IMR-90 (cell line): ENCODE measurements around the gene TMEM14C. TPM values are rescaled to one million over a fixed set of nuclear protein-coding genes. Genes with fewer than 3 reads are reported as not detected.
A peak's percentile ranks its signal among the peaks of the same experiment; 100 is the strongest.

Experiments
- ATAC-seq: fragments of 200-7000 bp; cut with Tn5 transposase; 2 replicates; pipeline ENCODE4 v1.9.1; 2020; ENCODE audit warnings: low read depth, mild to moderate bottlenecking, moderate library complexity
- BruUV-seq: library from RNA; stranded (reverse); fragments of 400-500 nt; replicated peaks from 2 replicates; lab custom pipeline; 2021; lab: Mats Ljungman, UMichigan
- CTCF ChIA-PET: fragments of 300-600 bp; formaldehyde crosslinking; extraction: SDS; loops from one replicate; lab custom pipeline; 2021; ENCODE audit warnings: antibody characterized with exemption; lab: Yijun Ruan, JAX
- POLR2A ChIA-PET: fragments of 300-600 bp; sonication (Branson Sonifier 250); formaldehyde crosslinking; loops from one replicate; lab custom pipeline; 2022; ENCODE audit warnings: antibody characterized with exemption; ENCODE audit not compliant: unreplicated experiment; lab: Charles Lee
- DNase-seq: peaks from one replicate; pipeline ENCODE4 v3.0.0; 2013
- H2AFZ ChIP-seq: replicated peaks from 2 replicates; pipeline ENCODE3; 2013; ENCODE audit warnings: low read length, mild to moderate bottlenecking; ENCODE audit not compliant: poor library complexity
- H2AK5ac ChIP-seq: 2 replicates; pipeline ENCODE4 v1.6.1; 2013; ENCODE audit warnings: low read depth, low read length, inconsistent platforms
- H2AK9ac ChIP-seq: replicated peaks from 2 replicates; pipeline ENCODE3; 2013; ENCODE audit warnings: mild to moderate bottlenecking, low read depth, low read length, moderate library complexity; ENCODE audit not compliant: poor library complexity
- H2BK120ac ChIP-seq: 2 replicates; pipeline ENCODE4 v1.6.1; 2013; ENCODE audit warnings: low read depth, low read length, inconsistent platforms
- H2BK15ac ChIP-seq: 3 replicates; pipeline ENCODE4 v1.6.1; 2013; ENCODE audit warnings: low read depth, low read length, inconsistent platforms
- H2BK20ac ChIP-seq: 2 replicates; pipeline ENCODE4 v1.6.1; 2013; ENCODE audit warnings: low read depth, mild to moderate bottlenecking, inconsistent platforms, low read length, moderate library complexity
- H2BK5ac ChIP-seq: 2 replicates; pipeline ENCODE4 v1.6.1; 2013; ENCODE audit warnings: mild to moderate bottlenecking, low read depth, low read length, inconsistent platforms; ENCODE audit not compliant: poor library complexity, severe bottlenecking
- H3K14ac ChIP-seq: replicated peaks from 2 replicates; pipeline ENCODE4 v1.6.1; 2013; ENCODE audit warnings: low read depth, low read length, inconsistent platforms
- H3K18ac ChIP-seq: 2 replicates; pipeline ENCODE4 v1.6.1; 2013; ENCODE audit warnings: low read depth, low read length, control low read depth
- H3K23ac ChIP-seq: 2 replicates; pipeline ENCODE4 v1.6.1; 2013; ENCODE audit warnings: low read depth, low read length, inconsistent platforms
- H3K27ac ChIP-seq: 2 replicates; pipeline ENCODE4 v1.5.1; 2013; ENCODE audit warnings: mild to moderate bottlenecking, control low read depth, low read length; ENCODE audit not compliant: insufficient read depth
- H3K27me3 ChIP-seq: 2 replicates; pipeline ENCODE4 v1.6.1; 2013; ENCODE audit warnings: low read length; ENCODE audit not compliant: control insufficient read depth, insufficient read depth
- H3K36me3 ChIP-seq: 2 replicates; pipeline ENCODE4 v1.6.1; 2013; ENCODE audit warnings: low read length, mixed read lengths; ENCODE audit not compliant: control insufficient read depth, insufficient read depth
- H3K4ac ChIP-seq: 2 replicates; pipeline ENCODE4 v1.6.1; 2013; ENCODE audit warnings: low read depth, low read length, inconsistent platforms
- H3K4me1 ChIP-seq: 2 replicates; pipeline ENCODE4 v1.6.1; 2013; ENCODE audit warnings: low read length, mixed read lengths; ENCODE audit not compliant: control insufficient read depth, insufficient read depth
- H3K4me2 ChIP-seq: 2 replicates; pipeline ENCODE4 v1.6.1; 2013; ENCODE audit warnings: low read depth, mild to moderate bottlenecking, control low read depth, low read length, moderate library complexity
- H3K4me3 ChIP-seq: 2 replicates; pipeline ENCODE4 v1.5.1; 2013; ENCODE audit warnings: low read depth, mild to moderate bottlenecking, control low read depth, low read length, moderate library complexity; ENCODE audit not compliant: insufficient read depth
- H3K56ac ChIP-seq: 2 replicates; pipeline ENCODE4 v1.6.1; 2013; ENCODE audit warnings: low read length, inconsistent platforms; ENCODE audit not compliant: insufficient read depth; ENCODE audit errors: extremely low read depth
- H3K79me1 ChIP-seq, 2 experiments: 2 replicates each; pipeline ENCODE4 v1.6.1; 2013; ENCODE audit warnings: low read length in 2 of 2, inconsistent platforms in 1 of 2, low read depth in 1 of 2
- H3K9ac ChIP-seq: 2 replicates; pipeline ENCODE4 v1.6.1; 2013; ENCODE audit warnings: low read depth, low read length, control low read depth
- H3K9me1 ChIP-seq: 2 replicates; pipeline ENCODE4 v1.6.1; 2013; ENCODE audit warnings: low read length, inconsistent platforms; ENCODE audit not compliant: insufficient read depth
- H3K9me3 ChIP-seq: 2 replicates; pipeline ENCODE4 v1.6.1; 2013; ENCODE audit warnings: low read length; ENCODE audit not compliant: control insufficient read depth, insufficient read depth
- H4K20me1 ChIP-seq: 2 replicates; pipeline ENCODE4 v1.6.1; 2013; ENCODE audit warnings: low read length, inconsistent platforms; ENCODE audit not compliant: insufficient read depth
- H4K5ac ChIP-seq: 2 replicates; pipeline ENCODE4 v1.6.1; 2013; ENCODE audit warnings: mild to moderate bottlenecking, low read depth, low read length, control low read depth
- H4K8ac ChIP-seq, 2 experiments: 2 replicates each; pipeline ENCODE4 v1.6.1; 2013; ENCODE audit warnings: low read depth in 2 of 2, low read length in 2 of 2, control low read depth in 1 of 2, inconsistent platforms in 1 of 2
- H4K91ac ChIP-seq: 2 replicates; pipeline ENCODE4 v1.6.1; 2013; ENCODE audit warnings: low read depth, low read length, inconsistent platforms; ENCODE audit not compliant: insufficient read depth
- BHLHE40 ChIP-seq: fragments of 150-350 bp; IDR thresholded peaks from 2 replicates; pipeline ENCODE4 v1.6.1; 2016; ENCODE audit warnings: mild to moderate bottlenecking, low read depth, low read length
- CEBPB ChIP-seq: IDR thresholded peaks from 2 replicates; pipeline ENCODE4 v1.6.1; 2012; ENCODE audit warnings: low read depth, low read length, improper control_type of control experiment
- CHD1 ChIP-seq: IDR thresholded peaks from 2 replicates; pipeline ENCODE4 v1.6.1; 2012; ENCODE audit warnings: low read depth, low read length, improper control_type of control experiment
- FOS ChIP-seq: fragments of 150-350 bp; IDR thresholded peaks from 2 replicates; pipeline ENCODE4 v1.6.1; 2016; ENCODE audit warnings: low read depth, low read length
- MAZ ChIP-seq: IDR thresholded peaks from 2 replicates; pipeline ENCODE4 v1.6.1; 2012; ENCODE audit warnings: low read depth, mild to moderate bottlenecking, low read length, improper control_type of control experiment, moderate library complexity, borderline replicate concordance
- MXI1 ChIP-seq: IDR thresholded peaks from 2 replicates; pipeline ENCODE4 v1.6.1; 2012; ENCODE audit warnings: low read depth, mild to moderate bottlenecking, low read length, moderate library complexity, borderline replicate concordance
- NFE2L2 ChIP-seq: fragments of 150-350 bp; IDR thresholded peaks from 2 replicates; pipeline ENCODE4 v1.6.1; 2016; ENCODE audit warnings: low read depth, mild to moderate bottlenecking, low read length
- POLR2A ChIP-seq: IDR thresholded peaks from 2 replicates; pipeline ENCODE4 v1.6.1; 2012; ENCODE audit warnings: mild to moderate bottlenecking, low read depth, low read length
- RAD21 ChIP-seq: IDR thresholded peaks from 2 replicates; pipeline ENCODE4 v1.6.1; 2012; ENCODE audit warnings: low read length, improper control_type of control experiment
- RCOR1 ChIP-seq: IDR thresholded peaks from 2 replicates; pipeline ENCODE4 v1.6.1; 2012; ENCODE audit warnings: mild to moderate bottlenecking, low read length, improper control_type of control experiment; ENCODE audit not compliant: insufficient replicate concordance
- RFX5 ChIP-seq: IDR thresholded peaks from 2 replicates; pipeline ENCODE4 v1.8.0; 2012; ENCODE audit warnings: low read depth, mild to moderate bottlenecking, low read length, moderate library complexity
- SMC3 ChIP-seq: fragments of 150-350 bp; IDR thresholded peaks from 2 replicates; pipeline ENCODE4 v1.6.1; 2016; ENCODE audit warnings: low read depth, mild to moderate bottlenecking, antibody characterized with exemption, low read length, moderate library complexity
- WGBS, 2 experiments: methylation state at CpG; one replicate each; pipeline versions ENCODE4 v1.1.5 to v1.1.7; 2013; ENCODE audit warnings: missing lambda C conversion rate in 2 of 2; ENCODE audit not compliant: insufficient read length in 1 of 2; ENCODE audit errors: extremely low coverage in 2 of 2; 5-methylcytosine and 5-hydroxymethylcytosine counted together
- dilution Hi-C: fragments of 300-500 bp; cut with HindIII; formaldehyde crosslinking; loops from one replicate; pipeline ENCODE4 v1.14.3; 2018; ENCODE audit warnings: low sequenced_read_pairs; ENCODE audit not compliant: unreplicated experiment
- in situ Hi-C: fragments of 300-500 bp; cut with MboI; formaldehyde crosslinking; loops from 3 replicates; pipeline ENCODE4 v1.14.3; 2019; ENCODE audit warnings: low sequenced_read_pairs, inconsistent platforms, mixed read lengths
- intact Hi-C: fragments of 100-400 bp; cut with micrococcal nuclease; formaldehyde crosslinking; loops from 2 replicates; pipeline ENCODE4 v1.10.0; 2022
- polyA plus RNA-seq, 3 experiments: library from polyadenylated mRNA; depleted of rRNA; stranded (reverse); fragments of >200 nt; gene quantifications; 2 replicates each; pipeline ENCODE4 v1.2.3, GENCODE V29; 2012; ENCODE audit warnings: low replicate concordance in 1 of 3
- total RNA-seq: library from RNA; depleted of rRNA; stranded (reverse); fragments of >200 nt; gene quantifications from 2 replicates; pipeline ENCODE4 v1.2.3, GENCODE V29; 2012
- TF ChIP-seq, protein P1 (sequence below): conservative IDR thresholded peaks from 2 replicates; pipeline ENCODE4 v1.5.1; 2012; ENCODE audit warnings: mild to moderate bottlenecking, low read depth, low read length, improper control_type of control experiment
- TF ChIP-seq, protein P2 (sequence below): fragments of 150-350 bp; IDR thresholded peaks from 2 replicates; pipeline ENCODE4 v1.6.1; 2017; ENCODE audit warnings: mild to moderate bottlenecking, antibody characterized with exemption, low read length, low read depth

The TMEM14C gene
- total and polyA plus RNA-seq, 2 of the 4 experiments (the other 2 are of a cell fraction): 129 to 175 TPM

- peak within 1 kb of the TSS; percentile 92; the same call in 2 of the 3 replicates for H2BK15ac ChIP-seq
- peaks cover 2% of the 10 kb centered on the region; the same call in 1 of the 2 replicates for H3K4me1 ChIP-seq
- peak within 1 kb of the TSS; percentile 73 for H3K18ac ChIP-seq
- no peaks in the 10 kb centered on the region for H3K9me3 ChIP-seq
- H3K27me3 ChIP-seq: no peaks in the 10 kb centered on the region
- H2AK5ac ChIP-seq: peak within 1 kb of the TSS; percentile 44
- H2AFZ ChIP-seq: peak within 1 kb of the TSS; percentile 95
- H4K20me1 ChIP-seq: no peaks in the 10 kb centered on the region
- peak within 1 kb of the TSS; percentile 99 for H3K4me2 ChIP-seq
- peak within 1 kb of the TSS; percentile 90 for H3K9ac ChIP-seq
- peaks cover 25 to 36% of the 10 kb centered on the region in 2 experiments for H3K79me1 ChIP-seq
- dilution Hi-C loops (no loop called here), in situ Hi-C loops (no loop called here), intact Hi-C loops (loop anchor here (1.0 to 5.0 kb wide), 7 partner anchors 29 to 216 kb away; partner anchors contain the start of gene TMEM14C)
- H4K5ac ChIP-seq: peak within 1 kb of the TSS; percentile 72
- H2AK9ac ChIP-seq: peak within 1 kb of the TSS; percentile 88
- peaks cover 4% of the 10 kb centered on the region for H3K36me3 ChIP-seq
- ATAC-seq: peak; percentile 99
- peak within 1 kb of the TSS; percentile 97 for H4K91ac ChIP-seq
- peak within 1 kb of the TSS; percentile 99 for H3K14ac ChIP-seq
- peak within 1 kb of the TSS; percentile 48 to 97 for H4K8ac ChIP-seq
- H3K4me3 ChIP-seq: peak within 1 kb of the TSS; percentile 82
- H3K9me1 ChIP-seq: peaks cover 3% of the 10 kb centered on the region; the same call in 1 of the 2 replicates
- H3K4ac ChIP-seq: peak within 1 kb of the TSS; percentile 91
- CTCF ChIA-PET: interaction anchor here (0.7 to 0.9 kb wide), 2 partner anchors 18 to 166 kb away, joined by 3 read pairs; no protein-coding TSS in a partner anchor
- DNase-seq: peak; percentile 91
- peak within 1 kb of the TSS; percentile 99 for H3K56ac ChIP-seq
- POLR2A ChIA-PET: interaction anchor here (1.0 kb wide), 1 partner anchor 216 kb away, joined by 11 read pairs; no protein-coding TSS in a partner anchor
- 0% methylated on average over 17 of the region's 53 CpGs; no CpG with 5 or more reads in 1 of the 2 experiments for WGBS, 2 experiments
- H2BK20ac ChIP-seq: peak within 1 kb of the TSS; percentile 63; the same call in 1 of the 2 replicates
- H3K23ac ChIP-seq: peak within 1 kb of the TSS; percentile 89
- peak within 1 kb of the TSS; percentile 89 for H2BK5ac ChIP-seq
- TSS peak; percentile 85 for BruUV-seq
- H3K27ac ChIP-seq: peak within 1 kb of the TSS; percentile 86
- H2BK120ac ChIP-seq: peak within 1 kb of the TSS; percentile 93
- TF ChIP-seq NFE2L2 (no peak), CHD1 (no peak), RCOR1 (no peak), RFX5 (no peak), CEBPB (no peak), BHLHE40 (peak; percentile 99), MAZ (0 out of 2 replicates have a peak, but pooled peaks have one; percentile 55), RAD21 (no peak; the same call in 1 of the 2 replicates), FOS (no peak), SMC3 (peak; percentile 21; the same call in 1 of the 2 replicates), MXI1 (peak; percentile 99), POLR2A (peak; percentile 90)
- TF ChIP-seq, protein P1, sequence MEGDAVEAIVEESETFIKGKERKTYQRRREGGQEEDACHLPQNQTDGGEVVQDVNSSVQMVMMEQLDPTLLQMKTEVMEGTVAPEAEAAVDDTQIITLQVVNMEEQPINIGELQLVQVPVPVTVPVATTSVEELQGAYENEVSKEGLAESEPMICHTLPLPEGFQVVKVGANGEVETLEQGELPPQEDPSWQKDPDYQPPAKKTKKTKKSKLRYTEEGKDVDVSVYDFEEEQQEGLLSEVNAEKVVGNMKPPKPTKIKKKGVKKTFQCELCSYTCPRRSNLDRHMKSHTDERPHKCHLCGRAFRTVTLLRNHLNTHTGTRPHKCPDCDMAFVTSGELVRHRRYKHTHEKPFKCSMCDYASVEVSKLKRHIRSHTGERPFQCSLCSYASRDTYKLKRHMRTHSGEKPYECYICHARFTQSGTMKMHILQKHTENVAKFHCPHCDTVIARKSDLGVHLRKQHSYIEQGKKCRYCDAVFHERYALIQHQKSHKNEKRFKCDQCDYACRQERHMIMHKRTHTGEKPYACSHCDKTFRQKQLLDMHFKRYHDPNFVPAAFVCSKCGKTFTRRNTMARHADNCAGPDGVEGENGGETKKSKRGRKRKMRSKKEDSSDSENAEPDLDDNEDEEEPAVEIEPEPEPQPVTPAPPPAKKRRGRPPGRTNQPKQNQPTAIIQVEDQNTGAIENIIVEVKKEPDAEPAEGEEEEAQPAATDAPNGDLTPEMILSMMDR: no peak
- TF ChIP-seq, protein P2, sequence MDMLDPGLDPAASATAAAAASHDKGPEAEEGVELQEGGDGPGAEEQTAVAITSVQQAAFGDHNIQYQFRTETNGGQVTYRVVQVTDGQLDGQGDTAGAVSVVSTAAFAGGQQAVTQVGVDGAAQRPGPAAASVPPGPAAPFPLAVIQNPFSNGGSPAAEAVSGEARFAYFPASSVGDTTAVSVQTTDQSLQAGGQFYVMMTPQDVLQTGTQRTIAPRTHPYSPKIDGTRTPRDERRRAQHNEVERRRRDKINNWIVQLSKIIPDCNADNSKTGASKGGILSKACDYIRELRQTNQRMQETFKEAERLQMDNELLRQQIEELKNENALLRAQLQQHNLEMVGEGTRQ: peak; percentile 87
Measured at GRCh38 chr6:10694302-10695085, 28.4 kb upstream of the TMEM14C start, which contains the start of the genes C6orf52 and PAK1IP1. C6orf52 (minus strand) TSS chr6:10694616; CDS start chr6:10687550, 7,066 bp downstream. PAK1IP1 (plus strand) TSS chr6:10694972; CDS start chr6:10694986, 14 bp downstream.
